ENCODE results near the gene HHIPL1.

- TF ChIP-seq CTCF (IDR thresholded peaks at IDR 0.05) (no peak), POLR2A (IDR thresholded peaks at IDR 0.05; ENCODE audit: low read length) (no peak), PBX3 (IDR thresholded peaks at IDR 0.05) (no peak), EP300 (IDR thresholded peaks at IDR 0.05) (no peak), SMC3 (IDR thresholded peaks at IDR 0.05) (no peak), ELK1 (IDR thresholded peaks at IDR 0.05; ENCODE audit: low read depth, low read length) (no peak), MYC (IDR thresholded peaks at IDR 0.05; ENCODE audit: borderline replicate concordance, low read length) (no peak)
- TF ChIP-seq, protein P1, sequence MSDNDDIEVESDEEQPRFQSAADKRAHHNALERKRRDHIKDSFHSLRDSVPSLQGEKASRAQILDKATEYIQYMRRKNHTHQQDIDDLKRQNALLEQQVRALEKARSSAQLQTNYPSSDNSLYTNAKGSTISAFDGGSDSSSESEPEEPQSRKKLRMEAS (IDR thresholded peaks at IDR 0.05): no peak
Observed at GRCh38 chr14:99627100-99627499, 17.8 kb upstream of the HHIPL1 start.
